HEK293T (cell line): ENCODE data around the gene OXCT2.

Experiments used
- BHLHE40 ChIP-seq: fragments of 450-650 bp; IDR thresholded peaks from 2 replicates; pipeline ENCODE4 v1.6.1; 2016; ENCODE audit warnings: mild to moderate bottlenecking, moderate library complexity, borderline replicate concordance
- CTBP1 ChIP-seq: fragments of 450-650 bp; IDR thresholded peaks from 2 replicates; pipeline ENCODE4 v1.6.1; 2016; ENCODE audit warnings: borderline replicate concordance
- ELF4 ChIP-seq: fragments of 450-650 bp; IDR thresholded peaks from 2 replicates; pipeline ENCODE4 v1.6.1; 2017; ENCODE audit warnings: antibody characterized with exemption
- FOXA1 ChIP-seq: fragments of 450-650 bp; IDR thresholded peaks from 2 replicates; pipeline ENCODE4 v1.6.1; 2016; ENCODE audit warnings: mild to moderate bottlenecking
- FOXK2 ChIP-seq: fragments of 450-650 bp; IDR thresholded peaks from 2 replicates; pipeline ENCODE4 v1.6.1; 2016; ENCODE audit warnings: mild to moderate bottlenecking
- FOXM1 ChIP-seq: fragments of 450-650 bp; IDR thresholded peaks from 2 replicates; pipeline ENCODE4 v1.6.1; 2017; ENCODE audit warnings: mild to moderate bottlenecking, borderline replicate concordance
- HDGF ChIP-seq: fragments of 450-650 bp; IDR thresholded peaks from 2 replicates; pipeline ENCODE4 v1.6.1; 2017; ENCODE audit warnings: antibody characterized with exemption, borderline replicate concordance
- L3MBTL2 ChIP-seq: fragments of 450-650 bp; conservative IDR thresholded peaks from 2 replicates; pipeline ENCODE4 v1.6.1; 2016; ENCODE audit warnings: mild to moderate bottlenecking
- NFRKB ChIP-seq: fragments of 450-650 bp; IDR thresholded peaks from 2 replicates; pipeline ENCODE4 v1.6.1; 2016; ENCODE audit warnings: mild to moderate bottlenecking, moderate library complexity
- PKNOX1 ChIP-seq: fragments of 450-650 bp; IDR thresholded peaks from 2 replicates; pipeline ENCODE4 v1.6.1; 2016
- ZNF384 ChIP-seq: fragments of 450-650 bp; IDR thresholded peaks from 2 replicates; pipeline ENCODE4 v1.6.1; 2016

GRCh38 chr1:39799770-39800470, 28.8 kb upstream of the OXCT2 start:
- TF ChIP-seq PKNOX1 (no peak), CTBP1 (no peak; the same call in 1 of the 2 replicates), BHLHE40 (no peak), L3MBTL2 (no peak), FOXM1 (no peak), ZNF384 (no peak), ELF4 (no peak), FOXA1 (no peak), FOXK2 (no peak), NFRKB (no peak), HDGF (no peak)
